Right cardiac atrium (tissue), 5 donors: ENCODE data around the gene TSC22D3. TPM values are rescaled to one million over a fixed set of nuclear protein-coding genes. Genes with fewer than 3 reads are reported as not detected.
A peak's percentile ranks its signal among the peaks of the same experiment; 100 is the strongest.
"Not testable (repeated sequence)": the region's sequence is repeated elsewhere in the genome, so short reads cannot be mapped to it uniquely, and the experiment has no call there.

Source experiments
- ATAC-seq, 2 donors: fragments of 200-7000 bp; cut with Tn5 transposase; one replicate each; pipeline versions ENCODE4 v1.8.0 to v1.9.1; 2020; ENCODE audit warnings: moderate library complexity in 2 of 2, mild to moderate bottlenecking in 1 of 2
- DNase-seq, 3 donors: peaks; one replicate each; pipeline ENCODE4 v3.0.0-alpha.2; 2020
- H3K27ac ChIP-seq: one replicate; pipeline ENCODE4 v1.5.1; 2013; ENCODE audit warnings: mild to moderate bottlenecking, low read length, control low read depth, moderate library complexity
- H3K27me3 ChIP-seq: one replicate; pipeline ENCODE4 v1.6.1; 2013; ENCODE audit not compliant: control insufficient read depth, insufficient read depth
- H3K4me1 ChIP-seq: one replicate; pipeline ENCODE4 v1.6.1; 2013; ENCODE audit warnings: low read length; ENCODE audit not compliant: control insufficient read depth, insufficient read depth
- H3K4me3 ChIP-seq: one replicate; pipeline ENCODE4 v1.5.1; 2013; ENCODE audit warnings: low read length, control low read depth
- H3K9me3 ChIP-seq: one replicate; pipeline ENCODE4 v1.6.1; 2013; ENCODE audit warnings: low read length; ENCODE audit not compliant: control insufficient read depth
- WGBS: extraction: QIAGEN DNeasy Blood & Tissue Kit; methylation state at CpG from one replicate; pipeline ENCODE4 v1.1.7; 2013; 5-methylcytosine and 5-hydroxymethylcytosine counted together
- intact Hi-C, 4 donors: fragments of 100-400 bp; cut with DNase I; formaldehyde crosslinking; loops; one replicate each; pipeline versions ENCODE4 v1.11.0 to v1.14.0; 2022 to 2023
- long read RNA-seq, 4 donors: library from polyadenylated mRNA; unstranded; transcript quantifications; one replicate each; pipeline ENCODE4 v2.0.0, GENCODE V29; 2020 to 2021
- polyA plus RNA-seq: library from polyadenylated mRNA; stranded (reverse); fragments of 200-250 nt; gene quantifications from one replicate; pipeline ENCODE4 v1.2.3, GENCODE V29; 2013
- total RNA-seq, 4 donors: library from RNA; stranded (reverse); fragmentation: NEBNext Ultra II Directional; extraction: Animal tissue kit (Norgen Biotek cat#: 25700); gene quantifications; one replicate each; pipeline ENCODE4 v1.2.1, GENCODE V29; 2021
- donor health status: healthy with polysubstance abuse.
- donor health status: DM: no; HTN: yes; CAD: no.
- donor health status: DM: no; HTN: no; CAD: no.
- donor health status: DM: no; HTN: yes; CAD: no; lungs with severe emphysema.
- donor health status: DM: yes; HTN: yes; CAD: no.

Gene TSC22D3
- 100 to 1,000 TPM in 1 of 4 donors, 10 to 100 TPM in 3; 52.6 to 129 (median 71.0) TPM for total RNA-seq
- polyA plus RNA-seq: 104 TPM
- long read RNA-seq, donor 1, transcript TSC22D3-205 (3 exons, 1,812 nt): minor isoform, 18 of 217 reads
- long read RNA-seq, donor 1, transcript TSC22D3-206 (3 exons, 2,027 nt): major isoform, 164 of 217 reads
- long read RNA-seq, donor 1, transcript TSC22D3-208 (2 exons, 576 nt): minor isoform, 5 of 217 reads
- long read RNA-seq, donor 1, transcript TSC22D3-203 (3 exons, 2,266 nt): minor isoform, 19 of 217 reads
- long read RNA-seq, donor 1, partial matches to known transcripts: 0 of 217 reads
- long read RNA-seq, donor 1, other reads (novel, unspliced or antisense): 7 of 217 reads
- long read RNA-seq, donor 2, transcript TSC22D3-205 (3 exons, 1,812 nt): minor isoform, 7 of 118 reads
- long read RNA-seq, donor 2, transcript TSC22D3-208 (2 exons, 576 nt): minor isoform, 5 of 118 reads
- long read RNA-seq, donor 2, transcript TSC22D3-206 (3 exons, 2,027 nt): major isoform, 90 of 118 reads
- long read RNA-seq, donor 2, partial matches to known transcripts: 0 of 118 reads
- long read RNA-seq, donor 2, other reads (novel, unspliced or antisense): 7 of 118 reads
- long read RNA-seq, donor 3, transcript TSC22D3-203 (3 exons, 2,266 nt): minor isoform, 41 of 265 reads
- long read RNA-seq, donor 3, transcript TSC22D3-205 (3 exons, 1,812 nt): minor isoform, 14 of 265 reads
- long read RNA-seq, donor 3, transcript TSC22D3-206 (3 exons, 2,027 nt): major isoform, 190 of 265 reads
- long read RNA-seq, donor 3, partial matches to known transcripts: 0 of 265 reads
- long read RNA-seq, donor 3, other reads (novel, unspliced or antisense): 17 of 265 reads
- long read RNA-seq, donor 4, transcript TSC22D3-203 (3 exons, 2,266 nt): minor isoform, 13 of 68 reads
- long read RNA-seq, donor 4, transcript TSC22D3-205 (3 exons, 1,812 nt): minor isoform, 9 of 68 reads
- long read RNA-seq, donor 4, transcript TSC22D3-206 (3 exons, 2,027 nt): major isoform, 40 of 68 reads
- long read RNA-seq, donor 4, partial matches to known transcripts: 0 of 68 reads
- long read RNA-seq, donor 4, other reads (novel, unspliced or antisense): 4 of 68 reads

DNA sequence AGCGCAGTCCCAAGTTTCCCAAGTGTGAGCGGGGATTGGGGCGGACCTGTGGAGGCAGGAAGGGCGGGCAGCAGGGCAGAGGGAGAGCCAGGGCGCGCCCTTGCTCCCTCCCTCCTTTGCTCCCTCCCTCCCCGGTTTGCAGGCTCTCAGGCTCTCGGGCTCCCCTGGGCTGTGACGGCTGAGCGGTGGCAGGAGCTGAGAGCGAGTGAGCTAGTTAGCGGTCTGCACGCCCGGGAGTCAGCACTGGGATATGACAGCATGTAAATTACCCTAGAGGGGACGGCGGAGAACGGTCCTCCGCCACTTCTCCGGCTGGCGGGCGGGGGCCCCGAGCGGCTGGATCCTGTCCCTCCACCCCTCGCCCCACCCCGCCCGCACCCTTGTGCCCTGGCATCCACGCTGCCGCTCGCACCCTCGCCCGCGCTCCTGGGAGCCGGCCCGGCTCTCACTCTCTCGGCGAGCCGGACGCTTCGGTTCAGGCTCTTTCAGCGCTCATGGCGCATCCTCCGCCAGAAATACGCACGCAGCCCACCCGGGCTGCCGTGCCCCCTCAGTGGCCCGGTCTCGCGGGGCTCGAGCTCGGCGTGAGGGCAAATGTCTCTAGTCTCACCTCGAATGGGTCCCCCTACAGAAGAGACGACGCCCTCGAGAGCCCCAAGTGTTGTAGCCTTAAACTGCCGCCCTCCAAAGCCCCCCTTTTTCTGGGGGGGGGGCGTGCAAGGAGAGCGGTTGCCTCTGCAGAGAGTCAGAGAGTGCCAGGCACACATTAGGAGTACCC lies at the start of gene TSC22D3:
TSS of gene TSC22D3 (minus strand) at position 54 of the 778 bp plus-strand sequence. CDS start 368 bp downstream, outside the sequence.
- under 1% methylated on average over 47 of the region's 59 CpGs for WGBS
- ATAC-seq (peak; percentile 95 to 96), DNase-seq (peak; percentile 82 to 92 (median 90))
- intact Hi-C loops: loop anchor here (2.0 to 5.0 kb wide), 6 partner anchors 59 to 119 kb away; no protein-coding TSS in a partner anchor
- Histone ChIP-seq H3K4me1 (no peaks in the 10 kb centered on the region), H3K4me3 (peak within 1 kb of the TSS; percentile 60), H3K27ac (peak within 1 kb of the TSS; percentile 80), H3K9me3 (no peaks in the 10 kb centered on the region), H3K27me3 (no peaks in the 10 kb centered on the region)

- H3K4me1 ChIP-seq: peaks cover 2% of the 10 kb centered on the region
- no peak overlapping the region for H3K4me3 ChIP-seq
- no peaks in the 10 kb centered on the region for H3K27me3 ChIP-seq
- ATAC-seq (no peak), DNase-seq (no peak)
- intact Hi-C loops: no loop called here
- H3K27ac ChIP-seq: no peak overlapping the region
- 27% methylated on average over 1 of the region's 1 CpG for WGBS
- no peaks in the 10 kb centered on the region for H3K9me3 ChIP-seq
Measured at GRCh38 chrX:107823456-107823855, 47.9 kb upstream of the TSC22D3 start.

DNA sequence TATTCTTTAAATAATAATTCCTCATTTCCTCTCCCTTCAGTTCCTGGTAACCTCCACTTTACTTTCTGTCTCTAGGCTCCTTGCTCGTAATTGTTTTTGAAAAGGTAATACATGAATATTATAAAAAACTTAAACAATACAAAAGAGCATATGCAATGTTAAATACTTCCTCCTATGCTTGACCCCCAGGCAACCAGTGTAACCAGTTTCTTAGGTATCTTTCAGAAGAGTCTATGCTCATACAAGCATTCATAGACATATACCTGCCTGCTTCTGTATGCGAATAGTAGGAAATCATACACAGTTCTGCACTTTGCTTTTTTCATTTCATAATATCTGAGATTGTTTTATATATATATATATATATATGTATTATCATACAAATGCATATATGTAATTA lies 47.5 kb upstream of the TSC22D3 start:
- DNase-seq: no peak
- H3K27me3 ChIP-seq: no peaks in the 10 kb centered on the region
- peaks cover 2% of the 10 kb centered on the region for H3K4me1 ChIP-seq
- no peak overlapping the region for H3K4me3 ChIP-seq
- ATAC-seq: no peak
- no peaks in the 10 kb centered on the region for H3K9me3 ChIP-seq
- H3K27ac ChIP-seq: no peak overlapping the region
- intact Hi-C loops: no loop called here
- WGBS: 82% methylated on average over 2 of the region's 2 CpGs

DNA sequence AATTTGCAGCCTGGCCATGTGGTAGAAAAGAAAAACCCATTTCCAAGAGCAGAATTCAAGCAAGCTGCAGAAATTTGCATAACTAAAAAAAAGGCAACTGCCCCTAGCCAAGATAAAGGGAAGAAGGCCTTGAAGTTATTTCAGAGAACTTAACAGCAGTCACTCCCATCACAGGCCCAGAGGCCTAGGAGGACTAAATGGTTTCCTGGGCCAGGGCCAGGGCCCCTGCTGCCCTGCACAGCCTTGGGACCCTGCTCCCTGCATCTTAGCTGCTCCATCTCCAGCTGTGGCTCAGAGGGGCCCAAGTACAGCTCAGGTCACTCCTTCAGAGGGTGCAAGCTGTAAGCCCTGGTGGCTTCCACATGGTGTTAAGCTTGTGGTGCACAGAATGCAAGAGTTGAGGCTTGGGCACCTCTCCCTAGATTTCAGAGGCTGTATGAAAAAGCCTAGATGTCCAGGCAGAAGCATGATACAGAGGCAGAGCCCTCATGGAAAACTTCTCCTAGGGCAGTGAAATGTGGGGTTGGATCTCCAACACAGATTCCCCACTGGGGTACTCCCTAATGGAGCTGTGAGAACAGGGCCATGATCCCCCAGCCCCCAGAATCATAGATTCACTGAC lies 43.4 kb upstream of the TSC22D3 start:
- H3K4me3 ChIP-seq: no peak overlapping the region
- no peaks in the 10 kb centered on the region for H3K9me3 ChIP-seq
- ATAC-seq (no peak), DNase-seq (no peak)
- no peaks in the 10 kb centered on the region for H3K27me3 ChIP-seq
- no peaks in the 10 kb centered on the region for H3K4me1 ChIP-seq
- intact Hi-C loops: no loop called here
- H3K27ac ChIP-seq: no peak overlapping the region

DNA sequence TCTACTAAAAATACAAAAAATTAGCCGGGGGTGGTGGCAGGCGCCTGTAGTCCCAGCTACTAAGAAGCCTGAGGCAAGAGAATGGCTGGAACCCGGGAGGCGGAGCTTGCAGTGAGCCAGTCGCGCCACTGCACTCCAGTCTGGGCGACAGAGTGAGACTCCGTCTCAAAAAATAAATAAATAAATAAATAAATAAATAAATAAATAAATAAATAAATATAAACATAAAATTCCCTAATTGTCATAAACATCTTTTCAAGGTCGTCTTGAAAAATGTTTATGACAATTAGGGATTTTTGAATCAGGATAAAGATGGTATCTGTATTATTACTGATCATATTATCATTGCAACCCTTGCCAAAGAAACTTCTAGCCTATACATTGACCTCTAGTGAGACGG lies 34.5 kb upstream of the TSC22D3 start:
- H3K4me3 ChIP-seq, H3K4me1 ChIP-seq, DNase-seq, intact Hi-C loops, H3K27me3 ChIP-seq, H3K27ac ChIP-seq, ATAC-seq, H3K9me3 ChIP-seq: not testable (repeated sequence)
- 93% methylated on average over 10 of the region's 10 CpGs for WGBS

DNA sequence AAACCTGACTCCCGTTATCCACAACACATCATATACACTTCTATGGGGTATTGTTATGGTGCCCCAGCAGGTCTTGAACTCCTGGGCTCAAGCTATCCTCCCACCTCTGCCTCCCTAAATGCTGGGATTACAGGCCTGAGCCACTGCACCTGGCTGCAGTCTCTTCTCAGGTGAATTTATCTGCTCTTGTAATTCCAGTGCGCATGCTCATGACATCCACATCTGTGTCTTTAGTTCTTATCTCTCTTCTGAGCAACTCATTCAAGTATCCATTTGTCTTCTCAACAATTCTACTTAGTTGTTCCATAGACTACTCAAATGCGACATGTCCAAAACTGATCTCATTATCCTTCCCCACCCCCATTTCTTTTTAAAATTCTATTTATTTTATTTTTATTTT lies 29.6 kb upstream of the TSC22D3 start:
- ATAC-seq (no peak), DNase-seq (no peak)
- intact Hi-C loops: no loop called here
- no peaks in the 10 kb centered on the region for H3K4me1 ChIP-seq
- no peaks in the 10 kb centered on the region for H3K9me3 ChIP-seq
- no peaks in the 10 kb centered on the region for H3K27me3 ChIP-seq
- no peak overlapping the region for H3K27ac ChIP-seq
- 83% methylated on average over 3 of the region's 3 CpGs for WGBS
- H3K4me3 ChIP-seq: no peak overlapping the region

- H3K4me3 ChIP-seq: no peak overlapping the region
- no peaks in the 10 kb centered on the region for H3K4me1 ChIP-seq
- H3K9me3 ChIP-seq: no peaks in the 10 kb centered on the region
- 77% methylated on average over 1 of the region's 1 CpG for WGBS
- ATAC-seq (no peak), DNase-seq (no peak)
- no peak overlapping the region for H3K27ac ChIP-seq
- intact Hi-C loops: no loop called here
- H3K27me3 ChIP-seq: no peaks in the 10 kb centered on the region
Measured at GRCh38 chrX:107804427-107804826, 28.8 kb upstream of the TSC22D3 start.

DNA sequence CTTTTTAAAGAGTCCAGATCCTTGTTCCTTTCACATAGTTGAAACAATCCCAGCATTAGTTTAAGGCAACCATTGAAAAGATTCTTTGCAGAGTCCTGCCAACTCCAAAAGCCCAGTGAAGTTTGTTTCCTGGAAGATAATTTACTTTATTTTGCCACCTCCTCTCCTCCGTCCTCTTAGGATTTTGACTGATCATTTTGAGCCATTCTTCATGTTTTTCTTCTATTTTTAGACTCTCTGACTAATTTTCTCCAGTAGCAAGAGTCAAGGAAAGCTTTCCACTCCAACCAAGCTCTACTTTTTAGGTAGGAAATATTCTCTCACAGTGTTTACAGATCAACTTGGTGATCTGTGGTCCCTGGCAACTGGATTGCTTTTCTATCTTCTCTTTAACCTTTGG lies 12.2 kb upstream of the TSC22D3 start:
- Histone ChIP-seq H3K27me3 (no peaks in the 10 kb centered on the region), H3K9me3 (no peaks in the 10 kb centered on the region), H3K4me1 (no peaks in the 10 kb centered on the region), H3K27ac (no peak overlapping the region), H3K4me3 (no peak overlapping the region)
- intact Hi-C loops: no loop called here
- 36% methylated on average over 1 of the region's 1 CpG for WGBS
- peak in 1 of 2 donors; percentile 51 for ATAC-seq
- no peak for DNase-seq

GRCh38 chrX:107780525-107780924 lies 4.9 kb upstream of the TSC22D3 start:
- intact Hi-C loops: no loop called here
- no peaks in the 10 kb centered on the region for H3K27me3 ChIP-seq
- H3K4me3 ChIP-seq: no peak overlapping the region
- H3K4me1 ChIP-seq: no peaks in the 10 kb centered on the region
- no peak overlapping the region for H3K27ac ChIP-seq
- 96% methylated on average over 9 of the region's 9 CpGs for WGBS
- no peak for ATAC-seq
- DNase-seq: no peak
- no peaks in the 10 kb centered on the region for H3K9me3 ChIP-seq

DNA sequence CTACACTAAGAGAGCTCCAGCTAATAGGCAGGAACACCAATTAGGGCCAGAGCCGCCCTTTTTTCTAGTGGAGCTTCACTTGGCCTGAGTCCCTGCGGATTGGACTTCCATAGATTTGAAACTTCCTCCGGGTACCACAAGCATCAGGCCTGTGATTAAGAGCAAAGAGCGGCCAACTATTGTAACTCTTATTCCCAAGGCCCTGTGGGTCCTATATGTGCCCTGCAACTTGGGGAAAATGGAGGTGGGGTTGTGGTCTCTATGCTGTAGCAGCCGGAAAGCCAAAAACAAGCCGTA lies 1.9 kb upstream of the TSC22D3 start, which contains the start of gene NCBP2L:
TSS of gene NCBP2L (plus strand) at position 198 of the 297 bp plus-strand sequence. CDS start 16,488 bp downstream, outside the sequence.
- Histone ChIP-seq H3K9me3 (no peaks in the 10 kb centered on the region), H3K4me1 (no peaks in the 10 kb centered on the region), H3K4me3 (peak within 1 kb of the TSS; percentile 60), H3K27ac (no peak within 1 kb of the TSS), H3K27me3 (no peaks in the 10 kb centered on the region)
- DNase-seq: no peak
- intact Hi-C loops: loop anchor here (2.0 to 5.0 kb wide), 6 partner anchors 60 to 120 kb away; no protein-coding TSS in a partner anchor
- ATAC-seq: no peak
- 65% methylated on average over 6 of the region's 6 CpGs for WGBS
